ENCODE results near the gene AOC3.

AOC3 gene

GRCh38 chr17:42844761-42845555 is 6.0 kb upstream of the AOC3 start:
- TF ChIP-seq CTCF (IDR thresholded peaks at IDR 0.05; ENCODE audit: insufficient read depth, missing control alignments), result no peak
- DNase-seq (ENCODE audit: insufficient read length, low spot score) (no peak), FAIRE-seq (no peak)

GRCh38 chr17:42845556-42845917 is 5.5 kb upstream of the AOC3 start:
- FAIRE-seq (no peak), DNase-seq (ENCODE audit: insufficient read length, low spot score) (no peak)
- no peak for TF ChIP-seq CTCF (IDR thresholded peaks at IDR 0.05; ENCODE audit: insufficient read depth, missing control alignments)

- FAIRE-seq, result no peak
Measured at GRCh38 chr17:42845918-42846593, 4.9 kb upstream of the AOC3 start.

GRCh38 chr17:42846594-42847280 is 4.3 kb upstream of the AOC3 start:
- no peak for TF ChIP-seq CTCF (IDR thresholded peaks at IDR 0.05; ENCODE audit: insufficient read depth, missing control alignments)
- DNase-seq (ENCODE audit: insufficient read length, low spot score) (no peak), FAIRE-seq (no peak)

More at GRCh38 chr17:42845918-42846593, 4.9 kb upstream of the AOC3 start:
- DNase-seq (ENCODE audit: insufficient read length, low spot score), result no peak
- no peak for TF ChIP-seq CTCF (IDR thresholded peaks at IDR 0.05; ENCODE audit: insufficient read depth, missing control alignments)

GRCh38 chr17:42848093-42848492 is 2.9 kb upstream of the AOC3 start:
- DNase-seq (ENCODE audit: insufficient read length, low spot score), result no peak
- TF ChIP-seq CTCF (IDR thresholded peaks at IDR 0.05; ENCODE audit: insufficient read depth, missing control alignments), result no peak
- FAIRE-seq, result no peak

GRCh38 chr17:42849031-42849430 is 2.0 kb upstream of the AOC3 start:
- TF ChIP-seq CTCF (IDR thresholded peaks at IDR 0.05; ENCODE audit: insufficient read depth, missing control alignments), result no peak
- FAIRE-seq (no peak), DNase-seq (ENCODE audit: insufficient read length, low spot score) (no peak)
